HL-60 (cell line): Measurements from ENCODE around the gene TMEM225B.

Experiments
- CTCF ChIP-seq: IDR thresholded peaks from one replicate; pipeline ENCODE4 v1.5.1; 2011; ENCODE audit warnings: low read length, control low read depth, inconsistent platforms; ENCODE audit not compliant: insufficient read depth
- GABPA ChIP-seq: IDR thresholded peaks from 2 replicates; pipeline ENCODE4 v1.6.1; 2012; ENCODE audit warnings: low read depth
- POLR2AphosphoS5 ChIP-seq: IDR thresholded peaks from 2 replicates; pipeline ENCODE4 v1.6.1; 2012; ENCODE audit warnings: low read depth
- REST ChIP-seq: IDR thresholded peaks from 2 replicates; pipeline ENCODE4 v1.6.1; 2012; ENCODE audit warnings: low read depth; ENCODE audit not compliant: insufficient replicate concordance
- SPI1 ChIP-seq: IDR thresholded peaks from 2 replicates; pipeline ENCODE4 v1.6.1; 2012; ENCODE audit warnings: low read depth, mild to moderate bottlenecking, borderline replicate concordance

DNA sequence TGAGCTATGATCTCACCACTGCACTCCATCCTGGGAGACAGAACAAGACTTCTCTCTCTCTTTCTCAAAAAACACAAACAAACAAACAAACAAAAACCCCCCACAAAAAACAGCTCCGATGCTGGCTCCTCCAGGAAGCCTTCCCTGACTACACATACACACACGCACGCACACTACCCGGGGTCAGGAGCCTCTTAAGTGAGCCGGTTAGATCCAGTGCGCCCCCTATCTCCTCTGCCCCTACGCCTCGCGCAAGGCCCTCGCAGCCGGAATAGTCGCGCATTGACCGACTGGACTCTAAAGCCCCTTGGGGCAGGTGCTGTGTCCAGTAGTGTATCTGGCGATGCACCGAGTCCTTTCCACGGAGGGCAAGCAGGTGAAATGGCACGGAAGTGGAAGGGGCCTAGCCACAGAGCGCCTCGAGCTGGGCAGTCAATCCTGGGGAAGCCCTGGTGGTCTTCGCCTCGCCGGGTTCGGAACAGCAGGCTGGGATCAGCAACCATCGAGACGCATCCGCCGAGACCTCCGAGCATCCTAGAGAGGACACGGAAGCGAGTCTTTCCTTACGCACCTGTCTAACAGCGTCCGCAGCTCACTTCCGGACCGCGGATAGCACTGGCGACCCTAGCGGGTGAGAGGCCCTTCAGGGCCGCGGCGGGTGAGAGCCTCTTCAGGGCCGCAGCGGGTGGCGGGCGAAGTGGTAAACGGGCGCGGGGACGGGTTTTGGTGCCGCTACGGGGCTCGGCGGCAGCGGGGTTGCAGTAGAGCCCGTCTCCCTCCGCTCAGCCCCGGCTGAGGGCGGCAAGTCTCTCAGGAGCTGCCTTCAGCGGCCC is 18.5 kb downstream of the TMEM225B start, which contains the start of gene ZSCAN25:
- TF ChIP-seq CTCF (no peak), POLR2AphosphoS5 (peak; percentile 82), GABPA (peak; percentile 99), REST (peak; percentile 68), SPI1 (peak; percentile 21; the same call in 1 of the 2 replicates)
